Left ventricle myocardium inferior (tissue), 1 donor: ENCODE data around the gene AGTPBP1. TPM values are rescaled to one million over a fixed set of nuclear protein-coding genes. Genes with fewer than 3 reads are reported as not detected.

Experiments
- DNase-seq: peaks from one replicate; pipeline ENCODE4 v3.0.0-alpha.2; 2020
- H3K27ac ChIP-seq: fragments of 200-600 bp; replicated peaks from 2 replicates; pipeline ENCODE4 v1.8.0; 2021
- H3K27me3 ChIP-seq: fragments of 200-600 bp; 2 replicates; pipeline ENCODE4 v1.8.0; 2021; ENCODE audit warnings: low read depth
- H3K36me3 ChIP-seq: fragments of 200-600 bp; 2 replicates; pipeline ENCODE4 v1.8.0; 2021
- H3K4me1 ChIP-seq: fragments of 200-600 bp; 2 replicates; pipeline ENCODE4 v1.8.0; 2021
- H3K4me3 ChIP-seq: fragments of 200-600 bp; 2 replicates; pipeline ENCODE4 v1.8.0; 2021; ENCODE audit warnings: mild to moderate bottlenecking, moderate library complexity
- H3K9me3 ChIP-seq: fragments of 200-600 bp; replicated peaks from 2 replicates; pipeline ENCODE4 v1.8.0; 2021
- intact Hi-C: fragments of 100-400 bp; cut with micrococcal nuclease; formaldehyde crosslinking; loops from one replicate; pipeline ENCODE4 v1.11.0; 2022
- total RNA-seq: library from RNA; stranded (reverse); fragmentation: NEBNext Ultra II Directional; extraction: Animal tissue kit (Norgen Biotek cat#: 25700); gene quantifications from one replicate; pipeline ENCODE4 v1.2.1, GENCODE V29; 2021
- TF ChIP-seq, protein P1 (sequence below): fragments of 200-600 bp; IDR thresholded peaks from 2 replicates; pipeline ENCODE4 v1.8.0; 2021; ENCODE audit warnings: antibody characterized with exemption, mild to moderate bottlenecking, borderline replicate concordance
- donor health status: DM: no; HTN: yes; CAD: no; lungs with severe emphysema.

Gene AGTPBP1
- total RNA-seq, 1 donor from 2014 or later = 52.5 TPM

DNA sequence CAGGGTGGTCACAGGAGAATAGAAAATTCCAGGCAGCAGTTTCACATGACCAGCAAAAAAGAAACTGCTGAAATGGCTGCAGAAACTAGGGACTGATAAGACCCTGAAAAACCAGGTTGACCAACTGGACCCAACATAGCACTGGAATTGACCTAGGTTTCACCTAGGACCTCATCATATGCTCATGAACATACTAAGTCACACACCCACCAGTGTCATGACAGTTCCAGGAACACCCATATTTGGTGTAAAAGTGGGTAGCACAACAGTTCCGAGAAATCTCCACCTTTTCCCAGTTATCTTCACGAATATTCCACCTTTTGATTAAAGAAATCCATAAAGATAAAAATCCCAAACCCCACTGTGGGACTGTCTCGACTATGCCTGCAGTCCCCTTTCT is 182.2 kb downstream of the AGTPBP1 start:
- no peaks in the 10 kb centered on the region for H3K9me3 ChIP-seq
- peaks cover 10% of the 10 kb centered on the region for H3K36me3 ChIP-seq
- H3K27ac ChIP-seq = no peak overlapping the region
- DNase-seq = no peak
- intact Hi-C loops = no loop called here
- H3K27me3 ChIP-seq = no peaks in the 10 kb centered on the region
- H3K4me3 ChIP-seq = no peak overlapping the region
- no peaks in the 10 kb centered on the region for H3K4me1 ChIP-seq
- TF ChIP-seq, protein P1, sequence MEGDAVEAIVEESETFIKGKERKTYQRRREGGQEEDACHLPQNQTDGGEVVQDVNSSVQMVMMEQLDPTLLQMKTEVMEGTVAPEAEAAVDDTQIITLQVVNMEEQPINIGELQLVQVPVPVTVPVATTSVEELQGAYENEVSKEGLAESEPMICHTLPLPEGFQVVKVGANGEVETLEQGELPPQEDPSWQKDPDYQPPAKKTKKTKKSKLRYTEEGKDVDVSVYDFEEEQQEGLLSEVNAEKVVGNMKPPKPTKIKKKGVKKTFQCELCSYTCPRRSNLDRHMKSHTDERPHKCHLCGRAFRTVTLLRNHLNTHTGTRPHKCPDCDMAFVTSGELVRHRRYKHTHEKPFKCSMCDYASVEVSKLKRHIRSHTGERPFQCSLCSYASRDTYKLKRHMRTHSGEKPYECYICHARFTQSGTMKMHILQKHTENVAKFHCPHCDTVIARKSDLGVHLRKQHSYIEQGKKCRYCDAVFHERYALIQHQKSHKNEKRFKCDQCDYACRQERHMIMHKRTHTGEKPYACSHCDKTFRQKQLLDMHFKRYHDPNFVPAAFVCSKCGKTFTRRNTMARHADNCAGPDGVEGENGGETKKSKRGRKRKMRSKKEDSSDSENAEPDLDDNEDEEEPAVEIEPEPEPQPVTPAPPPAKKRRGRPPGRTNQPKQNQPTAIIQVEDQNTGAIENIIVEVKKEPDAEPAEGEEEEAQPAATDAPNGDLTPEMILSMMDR = no peak

DNA sequence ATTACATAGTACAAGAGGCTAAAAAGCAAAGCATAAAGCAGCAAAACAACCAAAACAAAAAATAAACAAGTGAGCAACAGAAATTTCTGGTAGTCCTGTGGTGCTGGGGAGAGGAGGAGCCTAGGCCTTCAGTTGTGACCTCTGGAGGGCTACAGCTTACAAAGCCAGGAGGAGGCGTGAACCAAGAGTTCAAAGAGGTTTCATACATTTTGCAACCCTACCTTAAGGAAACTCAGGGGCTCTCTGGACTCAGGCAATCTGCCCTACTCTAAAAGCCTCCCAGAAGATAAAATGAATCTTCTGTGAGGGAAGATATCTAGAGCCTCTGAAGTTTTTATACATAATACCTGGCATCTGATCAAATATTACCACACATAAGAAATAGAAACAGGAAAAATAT is 187.4 kb downstream of the AGTPBP1 start:
- Histone ChIP-seq H3K27ac (no peak overlapping the region), H3K36me3 (no peaks in the 10 kb centered on the region), H3K4me3 (no peak overlapping the region), H3K4me1 (no peaks in the 10 kb centered on the region), H3K9me3 (no peaks in the 10 kb centered on the region), H3K27me3 (no peaks in the 10 kb centered on the region)
- no peak for DNase-seq
- TF ChIP-seq, protein P1 = no peak
- intact Hi-C loops = no loop called here

DNA sequence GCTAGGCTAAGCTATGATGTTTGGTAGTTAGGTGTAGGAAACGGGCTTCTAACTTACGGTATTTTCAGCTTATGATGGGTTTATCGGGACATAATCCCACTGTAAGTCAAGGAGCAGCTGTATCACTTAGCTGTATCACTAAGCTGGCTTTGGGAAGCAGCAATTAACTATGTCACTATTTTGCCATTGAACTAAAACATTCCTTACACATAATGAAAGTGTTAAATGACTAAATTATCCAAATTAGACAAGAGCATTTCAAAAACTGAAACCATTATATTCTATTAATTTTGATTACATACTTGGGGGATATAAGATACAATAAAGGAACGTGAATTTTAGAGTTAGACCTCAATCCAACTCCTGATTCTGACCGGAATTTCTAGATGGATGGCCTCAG is 188.3 kb downstream of the AGTPBP1 start:
- intact Hi-C loops = no loop called here

DNA sequence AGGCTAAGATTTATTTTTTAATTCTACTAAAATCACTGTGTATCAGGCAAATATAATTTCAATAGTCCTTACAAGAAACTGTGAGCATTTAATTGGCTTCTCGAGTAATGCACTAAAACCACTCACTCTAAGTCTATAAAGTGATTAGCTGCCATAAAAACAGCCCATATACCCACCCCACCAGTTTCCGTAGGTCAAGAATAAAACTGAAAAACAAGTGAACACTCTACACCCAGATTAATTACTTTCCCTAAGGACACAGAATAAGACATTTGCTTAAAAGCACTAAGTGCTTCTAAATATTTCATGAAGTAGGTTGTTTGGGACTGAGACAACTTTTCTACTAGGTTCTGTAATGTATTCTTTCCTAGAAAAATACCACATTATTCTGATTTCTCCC is 194.2 kb downstream of the AGTPBP1 start:
- no peak overlapping the region for H3K4me3 ChIP-seq
- TF ChIP-seq, protein P1 = no peak
- no peak overlapping the region for H3K27ac ChIP-seq
- H3K27me3 ChIP-seq = no peaks in the 10 kb centered on the region
- no peaks in the 10 kb centered on the region for H3K4me1 ChIP-seq
- intact Hi-C loops = no loop called here
- H3K9me3 ChIP-seq = no peaks in the 10 kb centered on the region
- no peak for DNase-seq
- H3K36me3 ChIP-seq = peaks cover 5% of the 10 kb centered on the region

More for the DNA sequence above, 188.3 kb downstream of the AGTPBP1 start:
- Histone ChIP-seq H3K4me1 (no peaks in the 10 kb centered on the region), H3K27ac (no peak overlapping the region), H3K27me3 (no peaks in the 10 kb centered on the region), H3K9me3 (no peaks in the 10 kb centered on the region), H3K4me3 (no peak overlapping the region), H3K36me3 (no peaks in the 10 kb centered on the region)
- TF ChIP-seq, protein P1 = no peak
- DNase-seq = no peak

DNA sequence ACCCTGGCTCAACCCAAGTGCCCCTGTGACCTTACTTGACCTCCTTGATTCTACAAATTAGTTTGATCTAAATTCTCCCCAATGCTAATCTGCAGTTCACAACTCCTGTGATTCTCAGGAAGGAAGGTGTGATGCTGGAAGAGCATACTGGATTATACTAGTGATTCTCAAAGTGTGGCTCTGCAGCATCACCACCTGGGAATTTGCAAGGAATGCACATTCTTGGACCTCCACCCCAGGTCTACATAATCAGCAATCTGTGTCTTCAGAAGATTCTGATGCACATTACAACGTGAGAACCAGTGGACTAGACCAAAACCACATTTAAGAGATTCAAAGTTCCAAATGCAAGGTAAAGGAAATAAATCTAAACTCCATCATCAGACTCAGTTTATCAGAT is 198.6 kb downstream of the AGTPBP1 start:
- H3K27me3 ChIP-seq = no peaks in the 10 kb centered on the region
- no peak overlapping the region for H3K27ac ChIP-seq
- DNase-seq = no peak
- H3K4me3 ChIP-seq = no peak overlapping the region
- no peaks in the 10 kb centered on the region for H3K4me1 ChIP-seq
- intact Hi-C loops = no loop called here
- no peaks in the 10 kb centered on the region for H3K9me3 ChIP-seq
- peaks cover 5% of the 10 kb centered on the region for H3K36me3 ChIP-seq
- TF ChIP-seq, protein P1 = no peak

DNA sequence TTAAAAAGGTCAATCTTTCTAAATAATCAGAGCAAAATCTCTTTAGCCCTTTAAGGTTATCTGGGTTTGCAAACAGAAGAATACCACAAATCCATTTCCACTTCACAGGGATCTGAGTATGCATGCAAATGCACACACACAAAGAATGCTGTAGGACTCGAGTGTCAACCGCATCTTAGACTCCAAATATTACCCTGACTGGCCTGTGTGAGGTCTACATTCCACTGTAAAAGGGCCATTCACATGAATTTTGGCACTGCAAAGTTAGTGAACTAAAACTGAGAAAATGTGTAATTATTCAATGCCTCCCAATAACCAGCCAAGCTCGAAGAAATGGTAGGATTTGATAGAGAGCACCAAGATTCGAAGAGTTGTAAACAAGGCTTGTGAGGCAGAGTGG is 199.9 kb downstream of the AGTPBP1 start:
- intact Hi-C loops = no loop called here
- Histone ChIP-seq H3K36me3 (peaks cover 3% of the 10 kb centered on the region), H3K4me3 (no peak overlapping the region), H3K9me3 (no peaks in the 10 kb centered on the region), H3K4me1 (peaks cover 3% of the 10 kb centered on the region), H3K27ac (no peak overlapping the region), H3K27me3 (no peaks in the 10 kb centered on the region)
- TF ChIP-seq, protein P1 = no peak
- DNase-seq = no peak
